Nephron progenitor cell (in vitro differentiated cells): ENCODE results near the gene PSMD6.

Source experiments
- DNase-seq: peaks from one replicate; pipeline ENCODE4 v3.0.0; 2021
- H3K27ac Mint-ChIP-seq: 2 replicates; pipeline ENCODE4 v1.8.0; 2021; ENCODE audit warnings: mild to moderate bottlenecking, moderate library complexity, mixed read lengths
- H3K27me3 Mint-ChIP-seq: 2 replicates; pipeline ENCODE4 v1.8.0; 2021; ENCODE audit warnings: mild to moderate bottlenecking, low read depth, mixed read lengths; ENCODE audit not compliant: poor library complexity
- H3K36me3 Mint-ChIP-seq: 2 replicates; pipeline ENCODE4 v1.8.0; 2021; ENCODE audit warnings: low read depth, mixed read lengths
- H3K4me1 Mint-ChIP-seq: 2 replicates; pipeline ENCODE4 v1.8.0; 2021; ENCODE audit warnings: mixed read lengths
- H3K4me3 Mint-ChIP-seq: 2 replicates; pipeline ENCODE4 v1.8.0; 2021; ENCODE audit warnings: mild to moderate bottlenecking, moderate library complexity, mixed read lengths
- H3K9me3 Mint-ChIP-seq: 2 replicates; pipeline ENCODE4 v1.8.0; 2021; ENCODE audit warnings: mild to moderate bottlenecking, moderate library complexity, mixed read lengths
- CTCF ChIP-seq: fragments of 200-600 bp; sonication (generic); IDR thresholded peaks from 2 replicates; pipeline ENCODE4 v1.5.0; 2021; ENCODE audit warnings: antibody characterized with exemption

The PSMD6 gene

GRCh38 chr3:64016941-64017620 is 6.2 kb downstream of the PSMD6 start:
- no peaks in the 10 kb centered on the region for H3K9me3 Mint-ChIP-seq
- H3K4me3 Mint-ChIP-seq: no peak overlapping the region
- peaks cover 11% of the 10 kb centered on the region for H3K4me1 Mint-ChIP-seq
- H3K27me3 Mint-ChIP-seq: no peaks in the 10 kb centered on the region
- DNase-seq: no peak
- H3K27ac Mint-ChIP-seq: peak overlapping the region; percentile 30
- peaks cover 73% of the 10 kb centered on the region for H3K36me3 Mint-ChIP-seq
- TF ChIP-seq CTCF: no peak

GRCh38 chr3:64011685-64012084 is 11.6 kb downstream of the PSMD6 start:
- no peaks in the 10 kb centered on the region for H3K4me1 Mint-ChIP-seq
- H3K9me3 Mint-ChIP-seq: no peaks in the 10 kb centered on the region
- no peaks in the 10 kb centered on the region for H3K27me3 Mint-ChIP-seq
- no peak overlapping the region for H3K4me3 Mint-ChIP-seq
- TF ChIP-seq CTCF: no peak
- no peak for DNase-seq
- peak overlapping the region; percentile 66 for H3K27ac Mint-ChIP-seq
- peaks cover 57% of the 10 kb centered on the region for H3K36me3 Mint-ChIP-seq

- Mint-ChIP-seq H3K4me1 (no peaks in the 10 kb centered on the region), H3K9me3 (no peaks in the 10 kb centered on the region), H3K27me3 (no peaks in the 10 kb centered on the region), H3K36me3 (peaks cover 48% of the 10 kb centered on the region), H3K4me3 (no peak overlapping the region), H3K27ac (no peak overlapping the region)
- TF ChIP-seq CTCF: no peak
- no peak for DNase-seq
Observed at GRCh38 chr3:64010199-64010598, 13.1 kb downstream of the PSMD6 start.

GRCh38 chr3:64009528-64009927 is 13.8 kb downstream of the PSMD6 start:
- H3K9me3 Mint-ChIP-seq: no peaks in the 10 kb centered on the region
- no peak for TF ChIP-seq CTCF
- H3K36me3 Mint-ChIP-seq: peaks cover 42% of the 10 kb centered on the region
- no peak overlapping the region for H3K27ac Mint-ChIP-seq
- H3K4me3 Mint-ChIP-seq: no peak overlapping the region
- H3K27me3 Mint-ChIP-seq: no peaks in the 10 kb centered on the region
- no peak for DNase-seq
- no peaks in the 10 kb centered on the region for H3K4me1 Mint-ChIP-seq

GRCh38 chr3:64008487-64009351 is 14.6 kb downstream of the PSMD6 start:
- Mint-ChIP-seq H3K9me3 (no peaks in the 10 kb centered on the region), H3K4me3 (no peak overlapping the region), H3K27ac (peak overlapping the region; percentile 69), H3K36me3 (peaks cover 33% of the 10 kb centered on the region), H3K27me3 (no peaks in the 10 kb centered on the region), H3K4me1 (no peaks in the 10 kb centered on the region)
- no peak for DNase-seq
- TF ChIP-seq CTCF: no peak
